Left lung (tissue), 10 donors: Measurements from ENCODE around the gene FAM50A. TPM values are rescaled to one million over a fixed set of nuclear protein-coding genes. Genes with fewer than 3 reads are reported as not detected.

ENCODE experiments used
- ATAC-seq: fragments of 200-7000 bp; cut with Tn5 transposase; one replicate; pipeline ENCODE4 v1.9.1; 2020; ENCODE audit warnings: moderate library complexity
- DNase-seq, 4 donors: peaks; one replicate each; pipeline ENCODE4 v3.0.0-alpha.2; 2013 to 2020
- H3K27ac ChIP-seq, 2 donors: fragments of 200-600 bp; sonication (generic) in 1 of 2; one replicate each; pipeline versions ENCODE4 v1.5.0 to v1.8.0; 2020 to 2021
- H3K27me3 ChIP-seq, 2 donors: fragments of 200-600 bp; sonication (generic) in 1 of 2; one replicate each; pipeline versions ENCODE4 v1.5.0 to v1.8.0; 2020 to 2021
- H3K36me3 ChIP-seq, 2 donors: fragments of 200-600 bp; sonication (generic) in 1 of 2; one replicate each; pipeline versions ENCODE4 v1.5.0 to v1.8.0; 2020 to 2021
- H3K4me1 ChIP-seq, 2 donors: fragments of 200-600 bp; one replicate each; pipeline ENCODE4 v1.8.0; 2021
- H3K4me3 ChIP-seq, 2 donors: fragments of 200-600 bp; sonication (generic) in 1 of 2; one replicate each; pipeline versions ENCODE4 v1.5.0 to v1.8.0; 2020 to 2021; ENCODE audit warnings: mild to moderate bottlenecking in 1 of 2
- H3K9me3 ChIP-seq, 2 donors: fragments of 200-600 bp; sonication (generic) in 1 of 2; one replicate each; pipeline versions ENCODE4 v1.5.0 to v1.8.0; 2020 to 2021
- CTCF ChIP-seq, 2 donors: fragments of 200-600 bp; sonication (generic) in 1 of 2; IDR thresholded peaks; one replicate each; pipeline versions ENCODE4 v1.5.0 to v1.8.0; 2021; ENCODE audit warnings: antibody characterized with exemption in 2 of 2
- intact Hi-C, 2 donors: fragments of 100-400 bp; cut with DNase I; formaldehyde crosslinking; loops; one replicate each; pipeline versions ENCODE4 v1.11.2 to v1.14.2; 2022
- polyA plus RNA-seq, 6 donors: library from polyadenylated mRNA; unstranded; fragments of 120-200 nt; gene quantifications; one replicate each; pipeline ENCODE4 v1.2.1, GENCODE V29; 2013; ENCODE audit not compliant: insufficient read length in 6 of 6
- total RNA-seq, 2 donors: library from RNA; stranded (reverse); fragmentation: NEBNext Ultra II Directional; extraction: Animal tissue kit (Norgen Biotek cat#: 25700); gene quantifications; one replicate each; pipeline ENCODE4 v1.2.1, GENCODE V29; 2021
- donor health status: DM: no; HTN: yes; CAD: no.
- donor health status: DM: no; HTN: no; CAD: no.

Gene FAM50A
- total and polyA plus RNA-seq, 8 donors = 43.1 to 82.1 (median 49.1) TPM

DNA sequence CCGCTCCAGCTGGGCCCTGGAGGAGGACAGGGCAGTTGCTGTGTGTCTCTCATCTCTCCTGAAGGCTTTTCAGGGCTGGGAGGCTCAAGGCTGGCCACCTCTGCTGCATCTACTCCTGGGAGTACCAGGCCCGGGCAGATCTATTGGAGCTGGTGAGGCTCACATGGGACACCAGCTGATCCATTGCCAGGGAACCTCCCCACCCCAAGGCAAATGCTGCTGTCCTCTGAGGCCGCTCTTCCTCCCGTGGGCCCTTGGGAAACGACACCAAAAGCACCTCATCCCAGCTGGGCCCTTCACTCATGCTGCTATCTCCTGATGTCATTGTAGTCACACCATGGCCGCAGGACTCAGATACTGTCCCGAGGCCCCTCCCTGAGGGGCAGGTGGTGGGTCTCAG lies 38.8 kb downstream of the FAM50A start:
- H3K27me3 ChIP-seq = no peaks in the 10 kb centered on the region
- H3K4me1 ChIP-seq = peaks cover 6 to 40% of the 10 kb centered on the region in 2 donors
- peak in 1 of 4 donors; percentile 23 for DNase-seq
- H3K27ac ChIP-seq = no peak overlapping the region
- H3K4me3 ChIP-seq = no peak overlapping the region
- intact Hi-C loops = no loop called here
- peaks cover 0 to 13% of the 10 kb centered on the region in 2 donors for H3K36me3 ChIP-seq
- no peak for TF ChIP-seq CTCF (IDR thresholded peaks at IDR 0.05)
- no peaks in the 10 kb centered on the region for H3K9me3 ChIP-seq
- no peak for ATAC-seq

DNA sequence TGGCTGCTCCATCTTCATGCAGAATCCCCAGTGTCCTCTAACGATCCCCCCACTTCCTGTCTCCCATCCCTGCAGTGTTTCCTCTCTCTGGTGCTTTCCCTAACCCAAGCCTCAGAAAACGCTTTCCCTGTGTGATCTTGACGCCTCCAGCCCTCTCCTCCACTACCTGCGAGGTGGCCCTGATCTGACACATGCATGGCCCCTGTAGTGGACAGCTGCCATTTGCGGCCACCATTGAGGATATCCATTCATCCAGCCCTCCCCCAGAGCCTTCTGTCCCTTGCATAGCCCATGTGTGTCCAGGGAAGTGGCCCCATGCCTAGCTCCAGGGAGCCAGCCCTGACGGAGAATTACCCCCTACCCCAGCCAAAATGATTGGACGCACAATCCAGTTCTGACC lies 39.4 kb downstream of the FAM50A start:
- intact Hi-C loops = no loop called here
- no peak for ATAC-seq
- DNase-seq = no peak
- Histone ChIP-seq H3K4me1 (peaks cover 6 to 37% of the 10 kb centered on the region in 2 donors), H3K36me3 (peaks cover 0 to 17% of the 10 kb centered on the region in 2 donors), H3K9me3 (no peaks in the 10 kb centered on the region), H3K4me3 (no peak overlapping the region), H3K27me3 (no peaks in the 10 kb centered on the region), H3K27ac (no peak overlapping the region)
- no peak for TF ChIP-seq CTCF (IDR thresholded peaks at IDR 0.05)

DNA sequence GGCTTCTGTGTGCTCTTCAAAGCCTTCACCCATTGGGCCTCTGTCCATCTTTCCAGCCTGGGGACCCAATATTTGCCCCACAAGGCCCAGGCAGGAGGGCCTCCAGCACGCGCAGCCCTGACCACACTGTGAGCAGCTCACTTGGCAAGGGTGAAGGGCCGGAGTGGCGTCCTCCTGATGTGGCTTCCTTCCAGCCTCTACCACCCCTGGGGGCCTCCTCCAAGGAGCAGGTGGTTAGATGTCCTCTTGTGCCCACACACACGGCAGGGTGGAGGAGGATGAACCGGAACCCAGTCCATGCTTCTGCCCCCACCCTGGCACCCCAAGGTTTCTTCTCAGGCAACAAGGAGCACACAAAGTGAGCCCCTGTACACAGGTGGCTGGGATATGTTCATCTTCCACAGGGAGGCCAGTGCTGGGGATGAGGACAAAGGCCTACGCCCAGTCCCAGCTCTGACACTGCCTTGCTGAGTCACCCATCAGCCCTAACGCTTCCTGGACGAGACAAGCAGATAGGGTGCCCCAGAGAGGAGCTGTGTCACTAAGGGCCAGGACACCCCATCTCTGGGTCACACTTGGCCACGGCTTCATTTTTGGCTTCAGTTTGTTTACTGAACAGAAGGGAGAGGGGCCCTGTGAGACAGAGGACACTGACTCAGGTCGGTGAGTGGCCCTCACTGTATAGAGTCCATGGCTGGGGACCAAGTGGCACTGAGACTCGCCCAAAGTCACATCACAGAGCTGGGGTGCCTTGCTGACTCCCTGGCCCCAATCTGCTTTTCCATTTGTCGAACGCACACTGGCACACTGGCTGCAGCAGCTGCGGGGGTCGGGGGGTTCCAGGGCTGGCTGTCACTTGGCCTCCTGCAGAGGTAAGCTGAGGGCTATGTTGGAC lies 40.6 kb downstream of the FAM50A start:
- peaks cover 6 to 45% of the 10 kb centered on the region in 2 donors for H3K4me1 ChIP-seq
- DNase-seq = no peak
- no peak for ATAC-seq
- H3K27me3 ChIP-seq = no peaks in the 10 kb centered on the region
- H3K9me3 ChIP-seq = no peaks in the 10 kb centered on the region
- H3K36me3 ChIP-seq = peaks cover 0 to 17% of the 10 kb centered on the region in 2 donors
- no peak for TF ChIP-seq CTCF (IDR thresholded peaks at IDR 0.05)
- H3K27ac ChIP-seq = no peak overlapping the region
- peak overlapping the region in 1 of 2 donors; percentile 68 for H3K4me3 ChIP-seq
- intact Hi-C loops = no loop called here

DNA sequence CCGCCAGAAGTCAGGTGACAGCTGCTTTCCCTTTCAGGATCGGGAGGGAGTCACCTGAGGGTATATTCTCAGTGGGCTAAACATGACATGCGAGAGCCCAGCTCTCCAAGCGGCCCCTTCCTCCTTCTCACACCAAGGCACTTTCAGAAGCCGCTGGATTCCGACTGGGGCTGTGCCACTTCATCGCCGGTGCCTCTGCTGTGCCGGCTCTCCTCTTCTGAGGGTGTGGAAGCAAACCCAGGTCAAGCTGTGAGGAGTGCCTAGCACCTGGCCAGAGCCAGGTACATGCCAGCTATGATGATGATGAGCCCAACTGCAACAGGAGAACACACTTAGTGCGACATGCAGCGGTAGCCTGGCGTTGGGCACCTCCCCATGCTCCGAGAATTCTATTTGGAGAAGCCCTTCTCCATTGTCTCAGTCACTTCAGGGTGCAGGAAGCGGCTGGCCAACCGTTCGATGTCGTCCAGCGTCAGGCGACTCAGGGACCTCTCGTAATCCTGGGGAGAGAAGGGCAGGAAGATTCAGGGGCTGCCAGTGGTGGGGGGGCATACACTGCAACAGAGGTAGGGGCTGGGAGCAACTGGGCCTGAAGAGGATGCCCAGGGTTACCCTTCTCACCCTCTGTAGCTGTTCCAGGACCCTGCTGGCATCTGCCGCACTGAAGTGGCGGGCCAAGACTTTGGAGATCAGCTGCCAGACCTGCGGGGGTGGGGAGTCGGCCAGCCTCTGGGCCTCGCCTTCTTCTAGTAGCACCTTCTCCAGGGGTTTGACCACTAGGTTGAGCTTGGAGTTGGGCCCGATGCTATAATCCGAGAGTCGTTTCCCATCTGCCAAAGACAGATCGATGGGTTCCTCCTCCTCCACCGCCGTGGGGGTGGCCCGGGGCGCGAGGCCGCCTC lies 41.5 kb downstream of the FAM50A start:
- ATAC-seq = no peak
- peak overlapping the region; percentile 54 to 68 for H3K4me3 ChIP-seq
- H3K27ac ChIP-seq = peak overlapping the region; percentile 70 to 80
- peaks cover 6 to 46% of the 10 kb centered on the region in 2 donors for H3K4me1 ChIP-seq
- H3K36me3 ChIP-seq = peaks cover 0 to 17% of the 10 kb centered on the region in 2 donors
- intact Hi-C loops = no loop called here
- DNase-seq = no peak
- no peaks in the 10 kb centered on the region for H3K27me3 ChIP-seq
- H3K9me3 ChIP-seq = no peaks in the 10 kb centered on the region
- no peak for TF ChIP-seq CTCF (IDR thresholded peaks at IDR 0.05)

- peaks cover 6 to 46% of the 10 kb centered on the region in 2 donors for H3K4me1 ChIP-seq
- DNase-seq (no peak), ATAC-seq (no peak)
- H3K36me3 ChIP-seq = peaks cover 0 to 17% of the 10 kb centered on the region in 2 donors
- no peak for TF ChIP-seq CTCF (IDR thresholded peaks at IDR 0.05)
- H3K27ac ChIP-seq = peak overlapping the region; percentile 70 to 80
- H3K27me3 ChIP-seq = no peaks in the 10 kb centered on the region
- peak overlapping the region; percentile 54 to 68 for H3K4me3 ChIP-seq
- no peaks in the 10 kb centered on the region for H3K9me3 ChIP-seq
- intact Hi-C loops = no loop called here
These were observed 42.1 kb downstream of the FAM50A start for GRCh38 chrX:154486052-154486395.
